Amniotic stem cell (primary cell): ENCODE data around the gene RABGAP1L.

Experiments used
- DNase-seq: peaks from one replicate; lab custom pipeline; 2025; lab: John Stamatoyannopoulos, UW

Gene RABGAP1L

DNA sequence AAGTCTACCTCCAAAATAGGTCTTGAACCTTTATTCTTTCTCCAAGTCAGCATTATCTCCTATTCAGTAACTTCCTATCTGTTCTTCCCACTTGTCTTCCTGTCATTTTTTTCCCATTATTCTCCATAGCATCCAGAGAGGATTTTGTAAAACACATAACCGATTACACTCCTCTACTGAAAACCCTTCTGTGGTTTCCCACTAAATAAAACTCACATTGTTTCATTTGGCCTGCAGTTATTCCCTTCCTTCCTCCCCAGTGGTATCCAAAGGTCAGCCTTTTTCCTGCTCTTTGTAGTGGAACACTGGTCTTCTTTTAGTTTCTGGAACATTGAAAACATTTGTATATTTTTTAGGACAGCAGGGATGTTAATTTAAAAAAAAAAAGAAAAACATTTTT is 554.5 kb downstream of the RABGAP1L start:
- no peak for DNase-seq

DNA sequence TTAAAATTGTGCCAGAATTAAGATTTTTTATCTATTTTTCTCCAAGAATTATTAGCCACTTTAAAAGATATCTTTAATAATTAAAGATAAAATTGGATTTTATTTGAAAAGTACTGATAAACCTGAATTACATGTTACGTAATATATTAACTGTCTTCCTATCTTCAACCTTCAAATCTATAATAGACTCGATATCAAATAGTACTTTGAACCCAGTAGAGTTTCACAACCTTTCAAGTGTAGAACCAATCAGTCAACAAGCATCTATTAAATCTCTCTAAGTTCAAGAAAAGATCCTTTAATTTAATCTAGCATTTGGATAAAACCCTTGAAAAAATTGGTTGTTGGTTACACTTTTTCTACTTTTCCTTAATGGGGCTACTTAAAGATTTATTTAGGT is 559.9 kb downstream of the RABGAP1L start:
- DNase-seq: no peak

DNA sequence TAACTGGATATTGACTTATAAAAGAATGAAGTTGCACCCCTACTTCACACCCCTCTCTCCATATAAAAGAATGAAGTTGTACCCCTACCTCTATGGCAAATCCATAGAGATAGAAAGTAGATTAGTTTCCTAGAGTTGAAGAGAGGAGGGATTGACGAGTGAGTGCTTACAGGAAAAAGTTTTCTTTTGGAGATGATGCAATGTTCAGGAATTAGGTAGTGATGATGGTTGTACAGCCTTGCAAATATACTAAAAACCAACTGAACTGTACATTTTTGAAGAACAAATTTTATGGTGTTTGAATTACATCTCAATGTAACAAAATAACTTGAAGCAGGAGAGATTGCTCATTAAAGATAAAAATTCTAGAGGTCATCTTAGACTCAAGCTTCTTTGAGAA is 561.3 kb downstream of the RABGAP1L start:
- no peak for DNase-seq

DNA sequence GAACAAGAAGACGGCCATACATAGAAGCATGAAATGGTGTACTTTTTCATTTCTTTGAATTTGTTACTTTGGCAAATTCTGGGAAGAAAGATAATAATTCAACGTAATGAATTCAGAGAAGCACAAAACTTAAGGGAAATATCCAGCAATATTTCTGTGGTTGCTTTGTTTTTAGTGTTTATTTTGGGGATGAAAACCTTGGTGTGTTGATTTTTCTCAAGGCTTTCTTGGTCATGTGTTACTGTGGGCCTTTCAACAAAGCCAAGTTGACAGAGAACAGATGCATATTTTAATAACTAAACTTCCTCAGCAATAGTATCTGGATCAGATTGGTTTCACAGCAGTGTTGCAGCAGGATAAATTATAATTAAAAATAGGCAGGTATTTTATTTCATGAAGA is 561.9 kb downstream of the RABGAP1L start:
- no peak for DNase-seq

DNA sequence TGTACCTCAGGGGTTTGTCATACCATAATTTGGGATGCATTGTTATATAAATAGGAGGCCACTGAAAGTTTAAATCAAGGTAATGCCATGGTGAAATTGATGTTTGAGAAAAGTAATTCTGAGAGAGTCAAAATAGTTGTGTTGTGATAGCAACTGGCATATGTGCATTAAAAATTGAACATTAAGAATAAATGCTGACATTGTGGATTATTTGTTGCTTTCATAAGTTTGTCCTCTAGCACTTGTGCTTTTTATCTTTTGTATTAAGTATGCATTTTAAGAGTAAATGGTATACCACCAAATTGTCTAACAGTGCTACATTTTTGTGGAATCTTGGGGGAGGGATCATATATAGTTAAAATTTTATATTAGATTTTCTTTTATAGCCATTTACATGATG is 564.5 kb downstream of the RABGAP1L start:
- no peak for DNase-seq

DNA sequence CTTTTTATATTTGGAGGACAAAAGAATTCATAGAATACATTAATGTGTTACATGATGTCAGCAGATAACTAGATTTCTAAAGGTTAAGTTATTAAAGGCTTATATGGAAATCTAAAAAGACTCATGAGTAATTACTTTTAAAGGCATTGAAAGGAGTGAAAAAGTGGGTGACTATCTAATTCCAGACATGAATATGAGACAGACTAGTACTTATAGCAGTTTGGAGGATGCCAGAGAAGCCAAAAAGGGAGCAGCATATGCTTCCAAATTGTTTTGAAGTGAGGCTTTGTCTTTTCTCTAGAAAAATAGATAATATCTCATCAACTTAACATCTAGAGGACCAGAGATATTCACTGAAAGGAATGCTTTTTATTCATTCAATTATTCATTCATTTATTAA is 564.9 kb downstream of the RABGAP1L start:
- DNase-seq: no peak

DNA sequence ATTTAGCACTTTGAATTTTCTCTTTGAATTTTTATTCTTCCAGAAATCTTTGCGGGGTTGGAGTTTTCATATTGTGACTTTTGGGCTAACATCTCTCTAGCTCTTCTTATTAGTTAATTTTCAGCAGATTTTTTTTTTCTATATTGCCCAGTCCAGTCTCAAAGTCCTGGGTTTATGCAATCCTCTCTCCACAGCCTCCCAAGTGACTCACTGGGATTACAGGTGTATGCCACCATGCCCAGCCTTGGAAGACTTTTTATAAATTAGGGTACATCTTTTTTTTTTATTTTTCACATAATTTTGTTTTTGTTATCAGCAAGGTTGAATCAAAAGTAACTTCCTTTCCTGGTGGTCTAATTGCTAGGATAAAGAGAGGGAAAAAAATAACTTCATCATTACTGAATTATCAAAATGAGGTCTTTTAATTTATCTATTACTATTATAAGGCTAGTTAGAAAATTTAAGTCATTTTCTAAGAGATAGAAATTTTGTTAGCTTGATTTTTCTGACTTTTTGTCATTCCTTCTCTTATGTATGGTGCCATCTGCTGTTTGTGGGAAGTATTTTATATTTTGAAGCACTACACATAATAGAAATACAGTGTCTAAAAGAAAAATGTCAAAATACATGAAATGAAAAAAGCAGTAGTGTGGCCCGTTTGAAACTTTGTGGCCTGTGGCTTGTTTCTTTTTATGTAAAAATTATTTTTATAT is 567.0 kb downstream of the RABGAP1L start:
- DNase-seq: peak; percentile 33

DNA sequence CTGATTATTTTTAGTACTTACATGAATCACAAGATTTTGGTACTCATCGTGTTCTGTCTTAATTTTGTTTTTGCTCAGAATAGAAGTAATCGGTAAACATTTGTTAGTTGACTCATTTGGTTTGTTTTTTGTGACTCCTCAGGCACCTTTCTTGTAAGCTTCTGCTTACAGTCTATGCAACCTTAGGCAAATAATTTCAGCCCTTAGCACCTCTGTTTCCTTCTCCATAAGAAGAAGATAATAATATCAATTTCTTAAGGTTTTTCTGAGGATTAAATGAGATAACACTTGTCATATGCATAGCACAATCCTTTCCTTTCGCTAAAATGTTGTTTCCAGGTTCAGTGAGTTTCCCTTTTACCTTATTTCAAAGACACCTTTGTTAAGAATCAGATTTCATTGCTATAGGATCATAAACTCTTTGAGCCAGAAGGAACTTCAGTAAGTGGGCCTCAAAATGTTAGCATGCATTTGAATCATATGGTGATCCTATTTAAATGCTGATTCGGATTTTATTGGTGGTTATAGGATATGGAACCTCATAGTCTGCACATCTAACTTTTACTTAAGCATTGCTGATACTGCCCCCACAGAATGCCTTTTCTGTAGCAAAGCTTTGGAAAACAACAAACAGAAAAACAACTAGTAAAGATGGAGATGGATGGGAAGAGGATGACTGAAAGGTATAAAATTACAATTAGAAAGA is 567.7 kb downstream of the RABGAP1L start:
- no peak for DNase-seq

DNA sequence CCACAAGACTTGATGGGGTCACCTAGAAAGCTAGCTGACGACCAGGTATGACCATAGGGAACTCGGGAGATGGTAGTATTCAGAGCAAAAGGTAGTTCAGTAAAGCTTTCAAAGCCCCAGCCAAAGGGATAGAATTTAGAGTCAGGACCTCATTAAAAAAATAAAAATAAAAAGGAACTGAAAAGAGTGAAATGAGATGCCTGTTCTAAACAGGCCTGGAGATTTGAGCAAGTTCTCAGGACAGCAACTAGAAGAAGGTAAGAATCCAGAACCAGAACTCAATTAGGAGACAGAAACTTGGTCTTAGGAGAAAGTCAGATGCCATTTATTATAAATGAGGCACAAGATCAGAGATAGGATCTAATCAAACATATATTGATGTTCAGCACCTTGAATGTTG is 575.0 kb downstream of the RABGAP1L start:
- no peak for DNase-seq

DNA sequence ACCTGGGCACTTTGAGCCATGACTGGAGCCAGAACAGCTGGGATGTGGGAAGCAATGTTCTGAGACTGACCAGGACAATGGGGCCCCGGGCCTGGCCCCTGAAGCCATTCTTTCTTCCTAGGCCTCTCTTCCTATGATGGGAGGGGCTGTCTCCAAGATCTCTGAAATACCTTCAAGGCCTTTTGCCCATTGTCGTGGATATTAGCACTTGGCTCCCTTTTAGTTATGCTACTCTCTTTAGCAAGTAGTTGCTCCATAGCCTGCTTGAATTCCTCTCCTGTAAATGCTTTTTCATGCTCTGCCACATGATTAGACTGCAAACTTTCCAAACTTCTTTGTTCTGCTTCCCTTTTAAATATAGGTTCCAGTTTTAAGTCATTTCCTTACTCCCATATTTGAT is 577.5 kb downstream of the RABGAP1L start:
- no peak for DNase-seq

DNA sequence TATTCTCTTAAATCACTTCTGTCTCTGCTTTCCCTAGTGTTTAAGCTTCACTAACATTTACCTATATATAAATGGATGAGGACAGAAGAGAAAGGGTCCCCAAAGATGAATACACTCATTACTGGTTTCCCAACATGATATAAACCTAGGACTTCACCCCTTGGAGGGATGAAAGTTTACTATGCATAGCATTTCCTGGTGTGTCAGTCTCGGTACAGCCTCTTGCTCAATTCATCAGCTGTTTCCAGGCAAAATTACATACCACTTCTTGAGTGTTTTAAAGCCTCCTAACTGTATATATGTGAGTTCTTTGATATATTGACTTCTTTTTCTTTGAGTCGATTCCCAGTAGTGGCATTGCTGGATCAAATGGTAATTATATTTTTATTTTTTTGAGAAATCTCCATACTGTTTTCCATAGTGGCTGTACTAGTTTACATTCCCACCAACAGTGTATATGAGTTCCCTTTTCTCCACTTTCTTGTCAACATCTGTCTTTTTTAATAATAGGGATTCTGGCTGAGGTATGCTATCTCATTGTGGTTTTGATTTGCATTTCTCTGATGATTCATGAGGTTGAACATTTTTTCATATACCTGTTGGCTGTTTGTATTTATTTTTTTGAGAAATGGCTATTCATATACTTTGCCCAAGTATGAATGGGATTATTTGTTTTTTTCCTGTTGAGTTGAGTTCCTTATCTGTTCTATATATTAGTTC is 581.1 kb downstream of the RABGAP1L start:
- no peak for DNase-seq

DNA sequence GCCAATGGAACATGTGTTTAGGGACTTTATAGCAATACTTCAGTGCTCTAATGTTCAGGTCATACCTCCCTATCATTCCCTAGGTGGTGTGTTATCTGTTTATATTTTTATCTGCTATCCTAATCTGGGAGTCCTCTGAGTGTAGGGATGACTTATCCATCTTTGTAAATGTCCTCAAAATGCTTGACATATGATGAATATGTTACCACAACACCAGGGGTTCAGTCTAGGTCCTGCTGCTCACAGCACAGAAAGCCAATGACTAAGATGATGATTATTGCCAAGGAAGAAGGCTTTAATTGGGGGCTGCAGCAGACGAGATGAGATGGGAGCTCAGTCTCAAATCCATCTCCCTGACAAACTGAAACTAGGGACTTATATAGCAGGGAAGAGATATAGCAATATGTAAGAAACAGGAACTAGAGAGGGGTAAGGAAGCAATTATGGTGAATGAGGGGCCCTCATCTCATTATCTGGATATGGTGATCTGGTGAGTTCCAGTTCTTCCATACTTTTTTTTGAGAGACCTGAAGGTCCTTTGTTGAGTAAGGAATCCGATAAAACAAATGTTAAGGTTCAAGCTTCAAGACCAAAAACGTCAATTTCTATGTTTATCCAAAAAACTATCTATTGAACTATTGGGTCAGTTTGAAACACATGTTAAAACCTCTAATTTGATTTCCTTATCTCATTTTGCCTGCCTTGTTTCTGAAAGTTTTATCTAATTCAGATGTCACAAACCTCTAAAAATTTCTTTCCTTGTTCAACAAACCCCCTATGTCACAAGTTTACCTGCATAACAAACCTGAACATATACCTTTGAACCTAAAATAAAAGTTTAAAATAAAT is 583.7 kb downstream of the RABGAP1L start:
- DNase-seq: no peak

DNA sequence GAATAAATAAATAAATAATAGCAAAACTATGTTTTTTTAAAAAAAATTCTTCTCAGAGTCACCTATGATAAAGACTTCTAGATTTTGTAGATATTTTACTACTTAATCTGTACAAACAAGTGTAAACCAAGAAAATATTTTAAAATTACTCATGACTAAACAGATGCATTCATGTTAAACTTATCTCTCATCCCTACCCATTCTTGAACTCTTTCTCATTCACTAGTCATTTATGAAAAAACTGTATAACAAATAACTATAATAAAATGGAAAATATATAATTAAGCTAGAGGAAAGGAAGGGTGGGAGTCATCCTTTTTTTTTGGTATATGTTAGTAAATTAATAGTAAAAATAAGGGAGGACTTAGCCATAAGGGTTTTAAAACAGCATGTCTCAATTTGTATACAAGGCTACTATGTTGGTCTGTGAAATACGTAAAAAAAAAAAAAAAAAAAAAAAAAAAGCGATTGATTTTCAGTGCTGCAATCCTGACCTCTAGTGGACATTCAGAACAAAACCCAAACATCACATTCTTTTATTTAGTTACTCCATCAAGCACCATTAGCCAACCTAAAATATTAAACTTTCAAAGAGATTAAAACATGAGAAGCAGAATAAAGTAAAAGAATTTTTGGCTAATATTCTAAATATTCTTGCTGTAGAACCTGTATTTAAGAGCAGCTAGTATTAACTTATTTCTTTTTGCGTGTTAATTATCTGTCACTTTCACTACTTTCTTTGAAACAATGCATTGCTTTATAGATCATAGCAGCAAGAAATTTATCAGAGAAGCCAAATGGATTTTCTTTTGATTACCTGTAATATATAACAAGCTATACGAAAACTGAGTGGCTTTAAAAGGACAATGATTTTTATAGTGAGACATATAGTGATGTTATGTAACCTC is 584.6 kb downstream of the RABGAP1L start:
- peak; percentile 33 for DNase-seq

DNA sequence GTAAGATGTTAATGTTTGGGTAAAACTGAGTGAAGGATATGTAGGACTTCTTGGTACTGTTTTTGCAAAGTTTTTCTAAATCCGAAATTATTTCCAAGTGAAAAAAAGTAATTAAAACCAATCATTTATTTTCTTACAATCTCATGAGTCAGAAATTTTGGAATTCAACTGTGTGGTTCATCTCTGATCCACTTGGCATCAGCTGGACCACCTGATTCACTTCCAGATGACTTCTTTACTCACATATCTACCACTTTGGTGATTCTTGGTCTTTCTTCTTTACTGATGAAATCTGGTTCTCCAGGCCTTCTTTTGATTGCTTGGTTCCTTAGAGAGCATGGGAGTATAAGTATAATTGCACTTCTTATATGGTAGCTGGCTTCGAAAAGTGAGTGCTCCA is 585.6 kb downstream of the RABGAP1L start:
- no peak for DNase-seq

DNA sequence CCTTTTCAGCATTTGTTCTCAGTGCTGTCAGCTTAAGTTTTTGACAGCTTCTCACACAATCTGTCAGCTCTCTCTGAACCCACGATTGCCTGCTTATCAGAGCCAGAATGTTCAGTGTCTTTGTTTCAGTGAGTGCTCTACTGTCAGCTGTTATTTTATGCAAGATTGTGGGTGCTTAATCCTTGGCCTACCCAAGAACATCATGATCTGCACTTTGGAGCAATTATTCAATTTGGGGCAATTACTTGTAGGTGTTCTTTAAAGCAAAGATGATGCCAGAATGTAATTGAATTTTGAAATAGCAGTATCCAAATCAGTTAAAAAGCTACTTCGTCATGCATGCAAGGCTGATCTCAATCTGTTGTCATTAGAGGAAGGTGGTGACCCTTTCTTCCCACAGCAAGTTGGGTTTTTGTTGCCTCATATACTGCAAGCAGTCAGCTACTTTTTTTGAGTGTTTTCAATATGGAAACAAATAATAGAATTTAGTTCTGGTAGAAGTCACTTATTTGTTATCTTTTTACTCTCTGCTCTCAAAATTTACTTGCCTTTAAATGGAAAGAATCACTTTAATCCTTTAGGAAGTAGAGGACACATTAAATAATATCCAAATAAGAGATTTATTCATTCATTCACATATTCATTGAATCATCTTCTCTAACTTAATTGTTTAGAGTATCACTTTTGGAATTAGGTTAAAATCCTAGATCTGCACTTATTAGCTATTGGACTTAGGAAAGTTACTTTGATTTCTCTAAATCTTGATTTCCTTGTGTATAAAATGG is 586.9 kb downstream of the RABGAP1L start:
- no peak for DNase-seq

DNA sequence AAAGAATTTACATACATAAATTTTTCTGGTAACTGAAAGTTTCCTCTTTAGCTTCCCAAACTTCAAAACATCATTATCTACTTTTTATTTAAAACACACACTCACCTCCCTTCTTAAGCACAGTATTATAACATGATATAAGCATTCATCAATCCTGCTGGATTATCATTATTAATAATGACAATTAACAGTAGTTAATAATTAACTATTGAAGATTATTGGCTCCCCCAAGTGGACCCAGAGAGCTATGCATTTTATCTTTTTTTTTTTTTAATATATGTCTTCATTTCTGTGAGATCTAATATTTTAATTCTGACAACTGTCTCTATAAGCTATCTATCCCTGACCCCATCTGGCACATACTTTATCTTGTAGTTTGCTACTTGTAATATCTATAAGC is 588.3 kb downstream of the RABGAP1L start:
- no peak for DNase-seq

DNA sequence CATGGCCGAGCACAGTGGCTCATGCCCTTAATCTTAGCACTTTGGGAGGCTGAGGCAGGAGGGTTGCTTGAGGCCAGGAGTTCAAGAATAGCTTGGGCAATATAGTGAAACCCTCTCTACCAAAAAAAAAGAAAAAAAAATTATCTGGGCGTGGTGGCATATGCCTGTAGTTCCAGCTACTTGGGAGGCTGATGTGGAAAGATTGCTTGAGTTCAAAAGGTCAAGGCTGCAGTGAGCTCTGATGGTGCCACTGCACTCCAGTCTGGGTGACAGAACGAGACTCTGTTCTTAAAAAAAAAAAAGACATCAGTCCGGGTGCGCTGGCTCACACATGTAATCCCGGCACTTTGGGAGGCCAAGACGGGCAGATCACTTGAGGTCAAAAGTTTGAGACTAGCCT is 589.3 kb downstream of the RABGAP1L start:
- DNase-seq: no peak

DNA sequence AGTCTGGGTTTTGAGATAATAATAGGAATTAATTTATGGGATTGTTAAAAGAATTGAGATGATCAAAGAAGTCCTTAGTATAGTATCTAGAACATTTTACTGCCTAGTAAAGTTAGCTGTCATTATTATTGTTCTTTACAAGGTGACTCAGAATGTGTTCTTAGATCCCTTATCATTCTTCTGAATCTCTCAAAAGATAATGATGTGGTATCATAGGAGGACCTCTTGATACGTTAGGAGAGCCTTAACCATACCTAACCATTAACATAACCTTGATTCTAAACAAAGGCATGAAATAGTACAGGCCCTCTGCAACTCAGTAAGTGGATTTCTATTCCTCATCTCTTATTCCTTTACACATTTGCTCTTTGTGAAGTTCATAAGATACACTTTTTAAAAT is 593.8 kb downstream of the RABGAP1L start:
- DNase-seq: no peak

DNA sequence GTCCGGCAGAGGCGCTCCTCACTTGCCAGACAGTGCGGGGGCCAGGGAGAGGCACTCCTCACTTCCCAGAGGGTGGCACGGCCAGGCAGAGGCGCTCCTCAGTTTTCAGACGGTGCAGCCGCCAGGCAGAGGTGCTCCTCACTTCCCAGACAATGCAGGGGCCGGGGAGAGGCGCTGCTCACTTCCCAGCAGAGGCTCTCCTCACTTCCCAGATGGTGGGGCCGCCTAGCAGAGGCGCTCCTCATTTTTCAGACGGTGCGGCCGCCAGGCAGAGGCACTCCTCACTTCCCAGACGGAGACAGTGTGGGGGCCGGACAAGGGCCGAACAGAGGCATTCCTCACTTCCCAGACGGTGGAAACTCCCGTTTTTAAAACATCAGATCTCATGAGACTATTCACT is 602.0 kb downstream of the RABGAP1L start:
- no peak for DNase-seq

DNA sequence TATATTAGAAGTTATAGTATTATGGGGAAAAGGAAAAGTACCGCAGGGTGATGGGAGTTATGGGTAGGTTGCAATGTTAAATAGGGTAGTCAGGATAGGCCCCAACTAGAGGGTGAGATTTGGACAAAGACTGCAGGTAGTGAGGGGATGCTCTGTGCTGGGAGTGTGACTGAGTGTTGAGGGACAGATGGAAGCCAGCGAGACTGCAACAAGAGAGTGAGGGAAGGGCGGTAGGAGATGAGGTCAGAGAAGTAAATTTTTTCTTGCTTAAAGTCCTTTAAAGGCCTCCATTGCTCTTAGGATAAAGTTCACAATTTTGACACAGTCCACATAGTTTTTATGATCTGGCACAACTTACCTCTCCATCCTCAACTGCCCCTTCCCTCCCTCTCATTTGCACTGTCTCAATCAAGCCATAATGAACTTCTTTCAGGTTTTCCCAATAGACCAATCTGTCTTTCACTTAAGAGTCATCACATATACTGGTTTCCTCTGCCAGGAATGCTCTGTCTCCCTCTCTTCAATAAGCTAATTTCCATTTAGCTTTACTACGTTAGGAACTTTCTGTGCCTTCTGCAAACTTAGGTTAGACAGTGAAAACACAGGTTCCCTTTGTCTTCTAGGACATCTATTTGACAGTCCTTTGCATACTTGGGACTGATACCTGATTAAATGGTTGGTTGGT is 602.7 kb downstream of the RABGAP1L start:
- no peak for DNase-seq
